Fibroblast of mammary gland (primary cell): Measurements from ENCODE around the gene TRMT61A.

Source experiments
- DNase-seq: peaks from one replicate; pipeline ENCODE4 v3.0.0-alpha.2; 2010; ENCODE audit warnings: low read depth
- H3K4me3 ChIP-seq: 2 replicates; pipeline ENCODE4 v1.5.1; 2011; ENCODE audit warnings: low read depth, mild to moderate bottlenecking, low read length, moderate library complexity; ENCODE audit not compliant: control insufficient read depth
- TF ChIP-seq, protein P1 (sequence below): conservative IDR thresholded peaks from 2 replicates; pipeline ENCODE4 v1.5.1; 2011; ENCODE audit warnings: low read depth, low read length, inconsistent platforms; ENCODE audit not compliant: control insufficient read depth, insufficient read depth

The TRMT61A gene

DNA sequence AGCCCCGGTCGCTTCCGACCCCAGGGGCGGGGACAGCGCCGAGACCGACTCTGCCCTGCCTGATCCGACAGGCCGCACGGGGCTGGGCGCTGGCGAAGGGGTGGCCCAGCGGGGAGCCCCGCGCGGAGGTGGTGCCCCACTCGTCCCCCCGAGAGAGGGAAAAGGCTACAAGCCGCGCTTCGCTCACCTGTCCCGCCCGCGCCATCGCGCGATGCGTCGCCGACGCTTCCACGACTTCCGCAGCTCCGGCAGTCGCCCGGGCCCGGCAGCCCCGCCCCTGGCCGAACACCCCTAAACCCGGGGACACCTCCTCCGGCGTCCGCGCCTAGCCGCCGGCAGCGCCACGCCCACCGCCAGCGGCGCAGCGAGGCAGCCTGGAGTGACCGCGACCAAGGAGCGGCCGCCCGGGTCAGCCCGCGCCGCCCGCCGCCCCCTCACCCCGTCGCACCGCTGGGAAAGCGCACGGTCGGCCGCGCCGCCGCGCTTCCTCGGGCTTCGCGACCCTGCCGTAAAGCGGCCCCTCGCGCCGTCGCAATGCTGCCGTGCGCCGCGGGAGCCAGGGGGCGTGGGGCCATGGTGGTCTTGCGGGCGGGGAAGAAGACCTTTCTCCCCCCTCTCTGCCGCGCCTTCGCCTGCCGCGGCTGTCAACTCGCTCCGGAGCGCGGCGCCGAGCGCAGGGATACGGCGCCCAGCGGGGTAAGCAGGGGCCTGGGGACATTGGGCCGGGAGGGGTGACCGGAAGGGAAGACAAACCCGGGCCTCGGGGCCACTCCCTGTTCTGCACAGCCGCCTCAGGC is 33.6 kb downstream of the TRMT61A start, which contains the start of the genes BAG5 and COA8:
TSS of gene BAG5 (minus strand) at position 229 of the 797 bp plus-strand sequence. CDS start 1,493 bp downstream, outside the sequence.
TSS of gene COA8 (plus strand) at position 532 of the 797 bp plus-strand sequence. CDS start at position 574, 42 bp downstream.
- TF ChIP-seq, protein P1, sequence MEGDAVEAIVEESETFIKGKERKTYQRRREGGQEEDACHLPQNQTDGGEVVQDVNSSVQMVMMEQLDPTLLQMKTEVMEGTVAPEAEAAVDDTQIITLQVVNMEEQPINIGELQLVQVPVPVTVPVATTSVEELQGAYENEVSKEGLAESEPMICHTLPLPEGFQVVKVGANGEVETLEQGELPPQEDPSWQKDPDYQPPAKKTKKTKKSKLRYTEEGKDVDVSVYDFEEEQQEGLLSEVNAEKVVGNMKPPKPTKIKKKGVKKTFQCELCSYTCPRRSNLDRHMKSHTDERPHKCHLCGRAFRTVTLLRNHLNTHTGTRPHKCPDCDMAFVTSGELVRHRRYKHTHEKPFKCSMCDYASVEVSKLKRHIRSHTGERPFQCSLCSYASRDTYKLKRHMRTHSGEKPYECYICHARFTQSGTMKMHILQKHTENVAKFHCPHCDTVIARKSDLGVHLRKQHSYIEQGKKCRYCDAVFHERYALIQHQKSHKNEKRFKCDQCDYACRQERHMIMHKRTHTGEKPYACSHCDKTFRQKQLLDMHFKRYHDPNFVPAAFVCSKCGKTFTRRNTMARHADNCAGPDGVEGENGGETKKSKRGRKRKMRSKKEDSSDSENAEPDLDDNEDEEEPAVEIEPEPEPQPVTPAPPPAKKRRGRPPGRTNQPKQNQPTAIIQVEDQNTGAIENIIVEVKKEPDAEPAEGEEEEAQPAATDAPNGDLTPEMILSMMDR: no peak
- DNase-seq: peak; percentile 76
- peak within 1 kb of the TSS; percentile 87 for H3K4me3 ChIP-seq

DNA sequence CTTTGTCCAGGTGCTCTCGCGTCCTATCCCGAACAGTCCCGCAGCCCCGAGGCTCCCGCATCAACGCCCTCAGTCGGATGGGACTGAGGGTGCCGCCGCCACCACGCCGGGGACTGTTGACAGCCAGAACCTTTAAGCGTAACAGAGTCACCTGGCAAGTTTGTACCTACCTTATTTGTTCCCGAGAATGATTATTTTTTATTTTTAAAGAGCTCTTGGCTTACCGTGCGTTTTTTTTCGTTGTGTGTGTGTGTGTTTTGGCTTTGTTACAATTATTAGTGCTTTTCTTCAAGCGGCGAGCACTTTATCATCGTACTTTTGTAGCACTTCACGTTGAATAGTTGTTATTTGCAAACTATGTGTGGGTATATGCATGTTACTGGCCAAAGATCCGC is 34.2 kb downstream of the TRMT61A start:
- TF ChIP-seq, protein P1: no peak
- DNase-seq: no peak
- H3K4me3 ChIP-seq: peak overlapping the region; percentile 87

DNA sequence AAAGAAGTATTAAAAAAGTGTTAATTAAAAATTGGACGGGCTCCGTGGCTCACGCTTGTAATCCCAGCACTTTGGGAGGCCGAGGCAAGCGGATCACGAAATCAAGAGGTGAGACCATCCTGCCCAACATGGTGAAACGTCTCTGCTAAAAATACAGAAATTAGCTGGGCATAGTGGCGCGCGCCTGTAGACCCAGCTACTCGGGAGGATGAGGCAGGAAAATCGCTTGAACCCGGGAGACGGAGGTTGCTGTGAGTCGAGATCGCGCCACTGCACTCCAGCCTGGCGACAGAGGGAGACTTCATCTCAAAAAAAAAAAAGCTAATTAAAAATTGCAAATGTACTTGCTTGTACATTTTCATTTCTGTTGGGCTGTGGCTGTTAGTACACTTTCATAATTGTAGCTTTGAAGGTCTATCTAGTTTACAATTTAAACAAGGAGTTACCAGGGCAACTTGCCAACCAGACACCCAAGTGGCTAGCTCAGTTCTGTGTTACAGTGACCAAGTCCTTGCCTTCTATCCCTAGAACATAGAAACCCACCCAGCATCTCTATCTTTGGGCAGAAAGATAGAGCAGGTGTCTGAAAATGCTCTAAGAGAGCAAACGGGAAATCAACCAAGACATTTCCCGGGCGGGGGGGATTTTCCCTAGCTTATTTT is 35.0 kb downstream of the TRMT61A start:
- DNase-seq: no peak
- TF ChIP-seq, protein P1: no peak
- peak overlapping the region; percentile 87 for H3K4me3 ChIP-seq

DNA sequence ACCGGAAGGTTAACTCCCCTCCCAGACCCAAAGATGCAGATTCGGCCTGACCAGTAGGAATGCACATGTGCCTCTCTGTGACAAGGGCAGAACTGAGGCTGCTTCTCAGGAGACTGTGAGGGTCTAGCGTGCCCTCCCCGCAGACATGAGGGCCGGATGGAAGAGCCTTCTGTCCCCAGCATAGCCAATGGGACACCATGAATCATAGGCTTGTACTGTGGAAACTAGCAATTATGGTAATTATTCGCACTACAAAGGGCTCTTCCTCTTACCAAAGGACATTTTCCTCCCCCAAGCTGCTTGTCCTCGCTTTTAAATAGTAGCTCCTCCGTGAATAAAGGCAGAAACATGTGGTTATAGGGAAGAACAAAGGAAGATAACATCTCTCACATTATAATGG is 40.0 kb downstream of the TRMT61A start:
- H3K4me3 ChIP-seq: no peak overlapping the region
- TF ChIP-seq, protein P1: no peak
- no peak for DNase-seq

DNA sequence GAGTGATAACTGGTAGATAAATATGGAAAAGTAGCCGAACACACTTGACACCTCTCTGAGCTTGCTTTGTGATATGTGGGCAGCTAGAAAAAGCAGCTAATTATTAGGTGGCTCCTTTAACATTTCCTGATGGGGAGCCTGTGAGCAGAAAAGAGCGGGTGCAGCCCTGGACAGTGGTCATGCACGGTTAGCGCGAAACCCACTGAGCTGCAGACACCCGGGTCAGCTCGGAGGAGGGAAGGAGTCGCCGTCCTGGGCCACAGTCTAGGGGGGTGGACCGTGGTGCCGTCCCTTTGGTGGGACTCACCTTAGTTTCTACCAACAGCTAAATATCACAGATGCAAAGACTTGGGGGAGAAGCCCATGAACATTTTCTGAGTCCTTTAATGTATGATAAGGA is 40.4 kb downstream of the TRMT61A start:
- H3K4me3 ChIP-seq: no peak overlapping the region
- TF ChIP-seq, protein P1: no peak
- no peak for DNase-seq

DNA sequence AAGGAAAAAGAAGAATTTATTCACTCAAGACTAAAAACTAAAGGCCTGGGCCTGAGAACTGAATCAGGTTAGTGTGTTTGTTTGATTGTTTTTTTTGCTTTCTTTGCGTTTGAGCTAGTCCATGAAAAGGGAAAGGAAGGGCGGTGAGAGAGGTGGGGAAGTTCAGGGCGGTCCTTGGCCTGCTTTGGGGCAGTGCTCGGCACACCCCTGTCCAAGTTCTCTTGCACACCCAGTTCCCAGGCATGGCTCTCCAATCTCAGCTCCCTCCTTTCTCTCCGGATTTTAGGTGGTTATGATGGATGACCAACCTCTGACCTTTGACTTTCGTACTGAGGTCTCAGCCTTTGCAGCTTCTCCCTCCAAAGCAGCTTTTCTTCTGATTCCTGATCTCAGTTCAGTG is 45.1 kb downstream of the TRMT61A start:
- TF ChIP-seq, protein P1: no peak
- no peak for DNase-seq

More for the DNA sequence above, 45.1 kb downstream of the TRMT61A start:
- H3K4me3 ChIP-seq: no peak overlapping the region
